ENCODE results near the gene C2CD2. TPM values are rescaled to one million over a fixed set of nuclear protein-coding genes. Genes with fewer than 3 reads are reported as not detected.

C2CD2 gene
- total RNA-seq, 1 experiment from 2014 or later: 9.2 TPM

GRCh38 chr21:41903559-41904351, 50.1 kb downstream of the C2CD2 start:
- DNase-seq (ENCODE audit: low spot score): no peak
- intact Hi-C loops (cut with micrococcal nuclease; ENCODE audit: unreplicated experiment): no loop called here
- ChIA-PET POLR2A (ENCODE audit: low non-redundant PET) (no interaction called here), CTCF (no interaction called here)
- Histone ChIP-seq H3K4me3 (ENCODE audit: low read depth, low read length, poor library complexity, severe bottlenecking) (no peak overlapping the region), H3K9me3 (ENCODE audit: low read depth, low read length, poor library complexity, severe bottlenecking) (no peaks in the 10 kb centered on the region), H3K36me3 (ENCODE audit: insufficient read depth, low read length, poor library complexity, severe bottlenecking) (no peaks in the 10 kb centered on the region), H3K4me1 (ENCODE audit: insufficient read depth, low read length, poor library complexity, severe bottlenecking) (no peaks in the 10 kb centered on the region), H3K27ac (ENCODE audit: low read depth, low read length, poor library complexity, severe bottlenecking) (no peak overlapping the region), H3K27me3 (replicated peaks; ENCODE audit: insufficient read depth, low read depth, low read length, poor library complexity) (no peaks in the 10 kb centered on the region)
- TF ChIP-seq EZH2 (IDR thresholded peaks at IDR 0.05; ENCODE audit: borderline replicate concordance, low read depth, low read length, poor library complexity, severe bottlenecking): no peak
- TF ChIP-seq, protein P1, sequence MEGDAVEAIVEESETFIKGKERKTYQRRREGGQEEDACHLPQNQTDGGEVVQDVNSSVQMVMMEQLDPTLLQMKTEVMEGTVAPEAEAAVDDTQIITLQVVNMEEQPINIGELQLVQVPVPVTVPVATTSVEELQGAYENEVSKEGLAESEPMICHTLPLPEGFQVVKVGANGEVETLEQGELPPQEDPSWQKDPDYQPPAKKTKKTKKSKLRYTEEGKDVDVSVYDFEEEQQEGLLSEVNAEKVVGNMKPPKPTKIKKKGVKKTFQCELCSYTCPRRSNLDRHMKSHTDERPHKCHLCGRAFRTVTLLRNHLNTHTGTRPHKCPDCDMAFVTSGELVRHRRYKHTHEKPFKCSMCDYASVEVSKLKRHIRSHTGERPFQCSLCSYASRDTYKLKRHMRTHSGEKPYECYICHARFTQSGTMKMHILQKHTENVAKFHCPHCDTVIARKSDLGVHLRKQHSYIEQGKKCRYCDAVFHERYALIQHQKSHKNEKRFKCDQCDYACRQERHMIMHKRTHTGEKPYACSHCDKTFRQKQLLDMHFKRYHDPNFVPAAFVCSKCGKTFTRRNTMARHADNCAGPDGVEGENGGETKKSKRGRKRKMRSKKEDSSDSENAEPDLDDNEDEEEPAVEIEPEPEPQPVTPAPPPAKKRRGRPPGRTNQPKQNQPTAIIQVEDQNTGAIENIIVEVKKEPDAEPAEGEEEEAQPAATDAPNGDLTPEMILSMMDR (conservative IDR thresholded peaks at IDR 0.05; ENCODE audit: low read depth, low read length): no peak
- BruUV-seq (replicated peaks): no TSS peak

DNA sequence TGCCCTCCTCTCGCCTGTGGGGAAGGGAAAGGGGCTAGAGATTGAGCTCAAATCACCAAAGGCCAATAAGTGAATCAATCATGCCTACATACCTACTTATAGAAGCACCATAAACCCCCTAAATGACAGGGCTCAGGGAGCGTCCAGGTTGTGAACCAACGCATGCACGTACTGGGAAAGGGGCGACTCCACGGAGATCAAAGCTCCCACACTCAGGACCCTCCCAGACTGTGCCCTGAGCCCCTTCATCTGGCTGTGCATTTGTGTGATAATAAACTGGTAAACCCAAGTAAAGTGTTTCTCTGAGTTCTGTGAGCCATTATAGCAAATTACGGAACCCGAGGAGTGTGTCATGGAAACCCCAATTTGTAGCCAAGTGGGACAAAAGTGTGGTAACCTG, 50.9 kb downstream of the C2CD2 start:
- Histone ChIP-seq H3K27ac (ENCODE audit: low read depth, low read length, poor library complexity, severe bottlenecking) (no peak overlapping the region), H3K36me3 (ENCODE audit: insufficient read depth, low read length, poor library complexity, severe bottlenecking) (no peaks in the 10 kb centered on the region), H3K4me1 (ENCODE audit: insufficient read depth, low read length, poor library complexity, severe bottlenecking) (peaks cover 2% of the 10 kb centered on the region), H3K4me3 (ENCODE audit: low read depth, low read length, poor library complexity, severe bottlenecking) (no peak overlapping the region), H3K9me3 (ENCODE audit: low read depth, low read length, poor library complexity, severe bottlenecking) (no peaks in the 10 kb centered on the region), H3K27me3 (replicated peaks; ENCODE audit: insufficient read depth, low read depth, low read length, poor library complexity) (no peaks in the 10 kb centered on the region)
- BruUV-seq (replicated peaks): no TSS peak
- TF ChIP-seq, protein P1 (conservative IDR thresholded peaks at IDR 0.05; ENCODE audit: low read depth, low read length): no peak
- no peak for TF ChIP-seq EZH2 (IDR thresholded peaks at IDR 0.05; ENCODE audit: borderline replicate concordance, low read depth, low read length, poor library complexity, severe bottlenecking)
- intact Hi-C loops (cut with micrococcal nuclease; ENCODE audit: unreplicated experiment): no loop called here
- CTCF ChIA-PET: no interaction called here
- no peak for DNase-seq (ENCODE audit: low spot score)
- POLR2A ChIA-PET (ENCODE audit: low non-redundant PET): no interaction called here

DNA sequence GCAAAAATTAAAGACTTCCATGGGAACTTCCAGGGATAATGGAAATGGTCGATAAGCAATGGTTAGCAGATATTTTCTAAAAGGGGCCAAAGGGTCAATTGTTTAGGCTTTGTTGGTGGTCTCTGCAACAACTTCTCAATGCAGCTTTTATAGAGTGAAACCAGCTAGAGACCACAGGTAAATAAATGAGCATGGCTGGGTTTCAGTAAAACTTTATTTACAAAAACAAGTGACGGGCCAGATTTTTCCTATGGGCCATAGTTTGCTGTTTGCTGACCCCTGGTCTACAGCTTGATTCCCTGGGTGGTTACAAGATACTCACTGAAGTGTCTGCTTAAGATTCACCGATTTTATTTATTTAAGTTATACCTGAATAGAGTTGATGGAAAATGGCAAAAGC, 52.0 kb downstream of the C2CD2 start:
- POLR2A ChIA-PET (ENCODE audit: low non-redundant PET): no interaction called here
- H3K36me3 ChIP-seq (ENCODE audit: insufficient read depth, low read length, poor library complexity, severe bottlenecking): no peaks in the 10 kb centered on the region
- H3K4me3 ChIP-seq (ENCODE audit: low read depth, low read length, poor library complexity, severe bottlenecking): no peak overlapping the region
- CTCF ChIA-PET: interaction anchor here (0.6 kb wide), 1 partner anchor 19 kb away, joined by 4 read pairs; no protein-coding TSS in a partner anchor
- BruUV-seq (replicated peaks): no TSS peak
- no peak overlapping the region for H3K27ac ChIP-seq (ENCODE audit: low read depth, low read length, poor library complexity, severe bottlenecking)
- H3K9me3 ChIP-seq (ENCODE audit: low read depth, low read length, poor library complexity, severe bottlenecking): no peaks in the 10 kb centered on the region
- peaks cover 10% of the 10 kb centered on the region for H3K4me1 ChIP-seq (ENCODE audit: insufficient read depth, low read length, poor library complexity, severe bottlenecking)
- no peak for DNase-seq (ENCODE audit: low spot score)
- intact Hi-C loops (cut with micrococcal nuclease; ENCODE audit: unreplicated experiment): no loop called here
- TF ChIP-seq, protein P1 (conservative IDR thresholded peaks at IDR 0.05; ENCODE audit: low read depth, low read length): no peak
- TF ChIP-seq EZH2 (IDR thresholded peaks at IDR 0.05; ENCODE audit: borderline replicate concordance, low read depth, low read length, poor library complexity, severe bottlenecking): no peak
- H3K27me3 ChIP-seq (replicated peaks; ENCODE audit: insufficient read depth, low read depth, low read length, poor library complexity): no peaks in the 10 kb centered on the region
